ENCODE measurements around the gene P2RX3. TPM values are rescaled to one million over a fixed set of nuclear protein-coding genes. Genes with fewer than 3 reads are reported as not detected.

Gene P2RX3
- total and polyA plus RNA-seq, 10 of the 15 experiments (the other 5 are each of a cell fraction or from before 2014, with no cell fraction given), result 0.05 to 0.12 TPM; not detected in 8

GRCh38 chr11:57359396-57359795 is 21.2 kb downstream of the P2RX3 start:
- CTCF ChIA-PET, result interaction anchor here (1.6 to 1.9 kb wide), 2 partner anchors 9 to 282 kb away, joined by 6 to 7 read pairs; no protein-coding TSS in a partner anchor
- H3K9ac ChIP-seq (ENCODE audit: control insufficient read depth, insufficient read depth, low read length), result no peak overlapping the region
- BruUV-seq (replicated peaks), result no TSS peak
- DNase-seq (ENCODE audit: low read depth, low spot score) (no peak), FAIRE-seq (no peak), ATAC-seq (no peak)
- no peak overlapping the region for H3K4me3 ChIP-seq
- SMC1A ChIA-PET (ENCODE audit: uncharacterized antibody, unreplicated experiment), result interaction anchor here (1.1 kb wide), 1 partner anchor 14 kb away, joined by 3 read pairs; no protein-coding TSS in a partner anchor
- H3K27me3 ChIP-seq (replicated peaks in 1 of 2; ENCODE audit: control insufficient read depth in 2 of 2, insufficient read depth in 2 of 2, low read length in 1 of 2), result peaks cover 0 to 3% of the 10 kb centered on the region in 2 experiments; a peak in 2 of 4 replicates
- H3K4me2 ChIP-seq (ENCODE audit: control insufficient read depth, insufficient read depth), result no peak overlapping the region
- H2AFZ ChIP-seq (ENCODE audit: control insufficient read depth, low read depth, low read length), result no peak overlapping the region
- POLR2A ChIA-PET, result no interaction called here
- WGBS (ENCODE audit: insufficient coverage, insufficient replicate concordance, low lambda C conversion rate, missing lambda C conversion rate), result 11% methylated on average over 5 of the region's 5 CpGs
- H3K4me1 ChIP-seq (ENCODE audit: control insufficient read depth, insufficient read depth, low read length), result no peaks in the 10 kb centered on the region
- no peaks in the 10 kb centered on the region for H3K79me2 ChIP-seq (ENCODE audit: control insufficient read depth, insufficient read depth, low read length)
- no peaks in the 10 kb centered on the region for H3K36me3 ChIP-seq (ENCODE audit: control insufficient read depth in 2 of 2, insufficient read depth in 2 of 2, low read length in 1 of 2)
- in situ Hi-C loops (cut with MboI), result no loop called here
- H3K9me3 ChIP-seq (replicated peaks; ENCODE audit: control insufficient read depth, insufficient read depth, low read length), result no peaks in the 10 kb centered on the region
- no peaks in the 10 kb centered on the region for H4K20me1 ChIP-seq (ENCODE audit: control insufficient read depth, insufficient read depth)
- no peak overlapping the region for H3K27ac ChIP-seq (ENCODE audit: control insufficient read depth, insufficient read depth)
- intact Hi-C loops (cut with micrococcal nuclease; ENCODE audit: unreplicated experiment), result no loop called here
- RAD21 ChIA-PET (ENCODE audit: unreplicated experiment), result interaction anchor here (1.8 kb wide), 1 partner anchor 13 kb away, joined by 5 read pairs; no protein-coding TSS in a partner anchor
- TF ChIP-seq TCF7 (IDR thresholded peaks at IDR 0.05; ENCODE audit: borderline replicate concordance) (no peak), YBX1 (IDR thresholded peaks at IDR 0.05) (no peak), CEBPZ (IDR thresholded peaks at IDR 0.05; ENCODE audit: low read depth, low read length) (no peak), NKRF (conservative IDR thresholded peaks at IDR 0.05) (no peak), TBL1XR1 (IDR thresholded peaks at IDR 0.05; ENCODE audit: low read depth, low read length) (no peak), HSF1 (IDR thresholded peaks at IDR 0.05; ENCODE audit: low read depth, low read length) (no peak), ATF2 (IDR thresholded peaks at IDR 0.05; ENCODE audit: low read length) (no peak), BRCA1 (IDR thresholded peaks at IDR 0.05; ENCODE audit: low read depth, low read length) (no peak), IRF3 (IDR thresholded peaks at IDR 0.05) (no peak), POLR2AphosphoS5 (IDR thresholded peaks at IDR 0.05; ENCODE audit: low read length) (no peak), ESRRA (IDR thresholded peaks at IDR 0.05; ENCODE audit: low read length) (no peak), BCLAF1 (IDR thresholded peaks at IDR 0.05) (no peak)
